Loucy (cell line): ENCODE data around the gene PDE4D.

Experiments
- H2AFZ ChIP-seq: fragments of 200-600 bp; sonication (generic); 2 replicates; pipeline ENCODE4 v1.6.0; 2016; ENCODE audit warnings: antibody characterized with exemption, mild to moderate bottlenecking, low read length, moderate library complexity
- H3F3A ChIP-seq: fragments of 200-600 bp; 2 replicates; pipeline ENCODE4 v1.6.0; 2016; ENCODE audit warnings: antibody characterized with exemption, low read depth, mild to moderate bottlenecking
- H3K27me3 ChIP-seq: fragments of 200-600 bp; sonication (generic); 2 replicates; pipeline ENCODE4 v1.6.1; 2014; ENCODE audit warnings: low read length, mild to moderate bottlenecking; ENCODE audit not compliant: insufficient read depth, poor library complexity, severe bottlenecking
- H3K36me3 ChIP-seq: fragments of 200-600 bp; sonication (generic); 2 replicates; pipeline ENCODE4 v1.6.1; 2016; ENCODE audit warnings: low read length; ENCODE audit not compliant: insufficient read depth
- H3K4me1 ChIP-seq: fragments of 200-600 bp; sonication (generic); 2 replicates; pipeline ENCODE4 v1.5.1; 2014; ENCODE audit warnings: low read length, mild to moderate bottlenecking; ENCODE audit not compliant: insufficient read depth, poor library complexity, severe bottlenecking
- H3K4me2 ChIP-seq: fragments of 200-600 bp; sonication (generic); 2 replicates; pipeline ENCODE4 v1.6.0; 2014; ENCODE audit warnings: antibody characterized with exemption, low read length, low read depth, mild to moderate bottlenecking; ENCODE audit not compliant: poor library complexity, severe bottlenecking
- H3K4me3 ChIP-seq: fragments of 200-600 bp; sonication (generic); 2 replicates; pipeline ENCODE4 v1.5.1; 2014; ENCODE audit warnings: low read length, mild to moderate bottlenecking, mixed read lengths; ENCODE audit not compliant: poor library complexity, severe bottlenecking
- H3K79me2 ChIP-seq: fragments of 200-600 bp; sonication (generic); 2 replicates; pipeline ENCODE4 v1.6.1; 2014; ENCODE audit warnings: low read length; ENCODE audit not compliant: insufficient read depth
- H3K9ac ChIP-seq: fragments of 200-600 bp; sonication (generic); 2 replicates; pipeline ENCODE4 v1.6.0; 2014; ENCODE audit warnings: mild to moderate bottlenecking, low read depth, low read length, moderate library complexity; ENCODE audit not compliant: poor library complexity, severe bottlenecking
- H3K9me2 ChIP-seq: fragments of 200-600 bp; sonication (generic); replicated peaks from 2 replicates; pipeline ENCODE4 v1.6.1; 2016; ENCODE audit warnings: low read depth, low read length, mixed read lengths
- H3K9me3 ChIP-seq: fragments of 200-600 bp; sonication (generic); 2 replicates; pipeline ENCODE4 v1.6.1; 2014; ENCODE audit warnings: mild to moderate bottlenecking, antibody characterized with exemption, low read length, low read depth; ENCODE audit not compliant: insufficient read depth
- H4K20me1 ChIP-seq: fragments of 200-600 bp; sonication (generic); 2 replicates; pipeline ENCODE4 v1.6.0; 2014; ENCODE audit warnings: antibody characterized with exemption, low read length, mild to moderate bottlenecking; ENCODE audit not compliant: insufficient read depth, poor library complexity, severe bottlenecking
- CTCF ChIP-seq: fragments of 200-600 bp; sonication (generic); conservative IDR thresholded peaks from 2 replicates; pipeline ENCODE4 v1.5.1; 2014; ENCODE audit warnings: mild to moderate bottlenecking, antibody characterized with exemption, low read length
- EZH2phosphoT487 ChIP-seq: fragments of 200-600 bp; IDR thresholded peaks from 2 replicates; pipeline ENCODE4 v1.6.1; 2018; ENCODE audit warnings: antibody characterized with exemption, mild to moderate bottlenecking, moderate library complexity, borderline replicate concordance

The PDE4D gene

GRCh38 chr5:59813761-59814536 lies 79.6 kb downstream of the PDE4D start:
- H3K9me3 ChIP-seq, result no peaks in the 10 kb centered on the region
- no peak overlapping the region for H3K4me3 ChIP-seq
- no peak overlapping the region; the same call in 1 of the 2 replicates for H2AFZ ChIP-seq
- H3K27me3 ChIP-seq, result no peaks in the 10 kb centered on the region
- H3F3A ChIP-seq, result no peaks in the 10 kb centered on the region
- peaks cover 4% of the 10 kb centered on the region for H3K4me1 ChIP-seq
- no peaks in the 10 kb centered on the region for H3K9me2 ChIP-seq
- no peaks in the 10 kb centered on the region for H3K79me2 ChIP-seq
- TF ChIP-seq CTCF (peak; percentile 89), EZH2phosphoT487 (no peak)
- no peaks in the 10 kb centered on the region for H4K20me1 ChIP-seq
- no peaks in the 10 kb centered on the region for H3K36me3 ChIP-seq
- H3K4me2 ChIP-seq, result no peak overlapping the region
- H3K9ac ChIP-seq, result no peak overlapping the region

- H3K4me3 ChIP-seq, result peak overlapping the region; percentile 64
- H3K79me2 ChIP-seq, result no peaks in the 10 kb centered on the region
- no peaks in the 10 kb centered on the region for H3K27me3 ChIP-seq
- peak overlapping the region; percentile 87 for H2AFZ ChIP-seq
- H3K9me2 ChIP-seq, result no peaks in the 10 kb centered on the region
- no peaks in the 10 kb centered on the region for H3K9me3 ChIP-seq
- no peaks in the 10 kb centered on the region for H3K36me3 ChIP-seq
- no peaks in the 10 kb centered on the region for H4K20me1 ChIP-seq
- H3K9ac ChIP-seq, result no peak overlapping the region
- H3F3A ChIP-seq, result no peaks in the 10 kb centered on the region
- TF ChIP-seq EZH2phosphoT487, result no peak
- peak; percentile 99 for TF ChIP-seq CTCF
- H3K4me1 ChIP-seq, result peaks cover 4% of the 10 kb centered on the region
- H3K4me2 ChIP-seq, result peak overlapping the region; percentile 73
Measured at GRCh38 chr5:59810041-59810440, 83.5 kb downstream of the PDE4D start.

- Histone ChIP-seq H3K79me2 (no peaks in the 10 kb centered on the region), H3K4me3 (no peak overlapping the region), H3K4me2 (no peak overlapping the region), H3K9me3 (no peaks in the 10 kb centered on the region), H3F3A (no peaks in the 10 kb centered on the region), H3K27me3 (no peaks in the 10 kb centered on the region), H4K20me1 (no peaks in the 10 kb centered on the region), H3K4me1 (peaks cover 4% of the 10 kb centered on the region), H3K9me2 (no peaks in the 10 kb centered on the region), H3K9ac (no peak overlapping the region), H3K36me3 (no peaks in the 10 kb centered on the region), H2AFZ (peak overlapping the region; percentile 67)
- TF ChIP-seq CTCF, result no peak
- no peak for TF ChIP-seq EZH2phosphoT487
Measured at GRCh38 chr5:59807806-59808205, 85.7 kb downstream of the PDE4D start.
